A549 (cell line): ENCODE results near the gene SRL.

ENCODE experiments used
- EP300 ChIP-seq, 2 experiments: fragments of >200 bp; sonication (Bioruptor Twin); formaldehyde crosslinking; IDR thresholded peaks; 2 replicates in 1 of 2; 3 replicates in 1 of 2; pipeline ENCODE4 v1.6.1; 2016 to 2017
- KDM1A ChIP-seq: fragments of 200-600 bp; sonication (generic); IDR thresholded peaks from 2 replicates; pipeline ENCODE4 v1.6.1; 2016; ENCODE audit warnings: low read depth, mild to moderate bottlenecking
- MYC ChIP-seq: IDR thresholded peaks from 2 replicates; pipeline ENCODE4 v1.6.1; 2012; ENCODE audit warnings: mild to moderate bottlenecking, inconsistent platforms, low read length, improper control_type of control experiment, borderline replicate concordance
- POLR2A ChIP-seq: IDR thresholded peaks from 2 replicates; pipeline ENCODE4 v1.6.1; 2012; ENCODE audit warnings: mild to moderate bottlenecking, low read length
- RAD21 ChIP-seq, 2 experiments: fragments of >200 bp in 1 of 2; sonication (Bioruptor Twin) in 1 of 2; formaldehyde crosslinking in 1 of 2; IDR thresholded peaks in 1 of 2; conservative IDR thresholded peaks in 1 of 2; 2 replicates in 1 of 2; 3 replicates in 1 of 2; pipeline ENCODE4 v1.6.1; 2012 to 2018; ENCODE audit warnings: inconsistent platforms in 1 of 2
- ZC3H11A ChIP-seq: fragments of 450-650 bp; IDR thresholded peaks from 2 replicates; pipeline ENCODE4 v1.6.1; 2014; ENCODE audit warnings: antibody characterized with exemption, mild to moderate bottlenecking
- ZNF302 ChIP-seq: fragments of 250-450 bp; sonication (Bioruptor Pico); IDR thresholded peaks from 2 replicates; pipeline ENCODE4 v1.9.0; 2021; ENCODE audit warnings: inconsistent platforms, mild to moderate bottlenecking, moderate library complexity
- TF ChIP-seq, protein P1 (sequence below): fragments of >200 bp; sonication (Bioruptor Twin); formaldehyde crosslinking; IDR thresholded peaks from 3 replicates; pipeline ENCODE4 v1.5.1; 2016
- TF ChIP-seq, protein P2 (sequence below): fragments of 200-600 bp; sonication (generic); IDR thresholded peaks from 2 replicates; pipeline ENCODE4 v1.6.1; 2016; ENCODE audit warnings: antibody characterized with exemption, mild to moderate bottlenecking, moderate library complexity
- TF ChIP-seq, protein P3 (sequence below): IDR thresholded peaks from 2 replicates; pipeline ENCODE4 v1.6.1; 2012
- TF ChIP-seq, protein P4 (sequence below): fragments of 450-650 bp; IDR thresholded peaks from 2 replicates; pipeline ENCODE4 v1.6.1; 2014; ENCODE audit warnings: antibody characterized with exemption

DNA sequence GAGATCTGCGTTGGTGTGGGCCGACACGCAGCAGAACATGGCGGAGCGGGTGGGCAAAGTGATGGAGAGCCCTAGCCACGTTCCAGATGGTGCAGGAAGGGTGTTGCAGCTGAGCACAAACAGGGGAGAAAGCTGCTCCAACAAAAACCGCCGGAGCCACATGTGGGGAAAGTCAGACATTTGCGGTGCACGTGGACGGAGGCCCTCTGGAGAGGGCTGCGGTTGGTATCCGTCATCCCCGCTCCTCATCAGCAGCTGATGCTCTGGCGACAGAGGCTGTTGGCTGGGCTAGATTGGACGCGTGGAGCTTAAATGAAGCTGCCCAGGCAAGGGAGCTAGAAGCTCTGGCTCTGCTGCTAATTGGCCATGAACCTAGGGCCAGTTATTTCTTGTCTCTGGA is 82.2 kb downstream of the SRL start:
- TF ChIP-seq, protein P1, sequence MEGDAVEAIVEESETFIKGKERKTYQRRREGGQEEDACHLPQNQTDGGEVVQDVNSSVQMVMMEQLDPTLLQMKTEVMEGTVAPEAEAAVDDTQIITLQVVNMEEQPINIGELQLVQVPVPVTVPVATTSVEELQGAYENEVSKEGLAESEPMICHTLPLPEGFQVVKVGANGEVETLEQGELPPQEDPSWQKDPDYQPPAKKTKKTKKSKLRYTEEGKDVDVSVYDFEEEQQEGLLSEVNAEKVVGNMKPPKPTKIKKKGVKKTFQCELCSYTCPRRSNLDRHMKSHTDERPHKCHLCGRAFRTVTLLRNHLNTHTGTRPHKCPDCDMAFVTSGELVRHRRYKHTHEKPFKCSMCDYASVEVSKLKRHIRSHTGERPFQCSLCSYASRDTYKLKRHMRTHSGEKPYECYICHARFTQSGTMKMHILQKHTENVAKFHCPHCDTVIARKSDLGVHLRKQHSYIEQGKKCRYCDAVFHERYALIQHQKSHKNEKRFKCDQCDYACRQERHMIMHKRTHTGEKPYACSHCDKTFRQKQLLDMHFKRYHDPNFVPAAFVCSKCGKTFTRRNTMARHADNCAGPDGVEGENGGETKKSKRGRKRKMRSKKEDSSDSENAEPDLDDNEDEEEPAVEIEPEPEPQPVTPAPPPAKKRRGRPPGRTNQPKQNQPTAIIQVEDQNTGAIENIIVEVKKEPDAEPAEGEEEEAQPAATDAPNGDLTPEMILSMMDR, result no peak
- TF ChIP-seq ZNF302 (CRISPR knock-in tag), result no peak
- no peak for TF ChIP-seq RAD21 (conservative IDR thresholded peaks at IDR 0.05 in 1 of 2, IDR thresholded peaks at IDR 0.05 in 1 of 2)
- no peak for TF ChIP-seq MYC
- TF ChIP-seq ZC3H11A, result no peak
- TF ChIP-seq, protein P2, sequence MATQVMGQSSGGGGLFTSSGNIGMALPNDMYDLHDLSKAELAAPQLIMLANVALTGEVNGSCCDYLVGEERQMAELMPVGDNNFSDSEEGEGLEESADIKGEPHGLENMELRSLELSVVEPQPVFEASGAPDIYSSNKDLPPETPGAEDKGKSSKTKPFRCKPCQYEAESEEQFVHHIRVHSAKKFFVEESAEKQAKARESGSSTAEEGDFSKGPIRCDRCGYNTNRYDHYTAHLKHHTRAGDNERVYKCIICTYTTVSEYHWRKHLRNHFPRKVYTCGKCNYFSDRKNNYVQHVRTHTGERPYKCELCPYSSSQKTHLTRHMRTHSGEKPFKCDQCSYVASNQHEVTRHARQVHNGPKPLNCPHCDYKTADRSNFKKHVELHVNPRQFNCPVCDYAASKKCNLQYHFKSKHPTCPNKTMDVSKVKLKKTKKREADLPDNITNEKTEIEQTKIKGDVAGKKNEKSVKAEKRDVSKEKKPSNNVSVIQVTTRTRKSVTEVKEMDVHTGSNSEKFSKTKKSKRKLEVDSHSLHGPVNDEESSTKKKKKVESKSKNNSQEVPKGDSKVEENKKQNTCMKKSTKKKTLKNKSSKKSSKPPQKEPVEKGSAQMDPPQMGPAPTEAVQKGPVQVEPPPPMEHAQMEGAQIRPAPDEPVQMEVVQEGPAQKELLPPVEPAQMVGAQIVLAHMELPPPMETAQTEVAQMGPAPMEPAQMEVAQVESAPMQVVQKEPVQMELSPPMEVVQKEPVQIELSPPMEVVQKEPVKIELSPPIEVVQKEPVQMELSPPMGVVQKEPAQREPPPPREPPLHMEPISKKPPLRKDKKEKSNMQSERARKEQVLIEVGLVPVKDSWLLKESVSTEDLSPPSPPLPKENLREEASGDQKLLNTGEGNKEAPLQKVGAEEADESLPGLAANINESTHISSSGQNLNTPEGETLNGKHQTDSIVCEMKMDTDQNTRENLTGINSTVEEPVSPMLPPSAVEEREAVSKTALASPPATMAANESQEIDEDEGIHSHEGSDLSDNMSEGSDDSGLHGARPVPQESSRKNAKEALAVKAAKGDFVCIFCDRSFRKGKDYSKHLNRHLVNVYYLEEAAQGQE, result no peak
- TF ChIP-seq POLR2A, result no peak
- TF ChIP-seq KDM1A, result no peak
- TF ChIP-seq, protein P3, sequence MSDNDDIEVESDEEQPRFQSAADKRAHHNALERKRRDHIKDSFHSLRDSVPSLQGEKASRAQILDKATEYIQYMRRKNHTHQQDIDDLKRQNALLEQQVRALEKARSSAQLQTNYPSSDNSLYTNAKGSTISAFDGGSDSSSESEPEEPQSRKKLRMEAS, result no peak
- no peak for TF ChIP-seq EP300 (IDR thresholded peaks at IDR 0.05)
- TF ChIP-seq, protein P4, sequence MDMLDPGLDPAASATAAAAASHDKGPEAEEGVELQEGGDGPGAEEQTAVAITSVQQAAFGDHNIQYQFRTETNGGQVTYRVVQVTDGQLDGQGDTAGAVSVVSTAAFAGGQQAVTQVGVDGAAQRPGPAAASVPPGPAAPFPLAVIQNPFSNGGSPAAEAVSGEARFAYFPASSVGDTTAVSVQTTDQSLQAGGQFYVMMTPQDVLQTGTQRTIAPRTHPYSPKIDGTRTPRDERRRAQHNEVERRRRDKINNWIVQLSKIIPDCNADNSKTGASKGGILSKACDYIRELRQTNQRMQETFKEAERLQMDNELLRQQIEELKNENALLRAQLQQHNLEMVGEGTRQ, result no peak
